GM12892 (cell line): ENCODE results near the gene AIPL1.

ENCODE experiments used
- POLR2AphosphoS5 ChIP-seq: IDR thresholded peaks from 2 replicates; pipeline ENCODE4 v1.6.1; 2011; ENCODE audit warnings: low read depth, low read length, control low read depth
- TAF1 ChIP-seq: IDR thresholded peaks from 2 replicates; pipeline ENCODE4 v1.6.1; 2011; ENCODE audit warnings: low read depth, mild to moderate bottlenecking, control low read depth, low read length, borderline replicate concordance

DNA sequence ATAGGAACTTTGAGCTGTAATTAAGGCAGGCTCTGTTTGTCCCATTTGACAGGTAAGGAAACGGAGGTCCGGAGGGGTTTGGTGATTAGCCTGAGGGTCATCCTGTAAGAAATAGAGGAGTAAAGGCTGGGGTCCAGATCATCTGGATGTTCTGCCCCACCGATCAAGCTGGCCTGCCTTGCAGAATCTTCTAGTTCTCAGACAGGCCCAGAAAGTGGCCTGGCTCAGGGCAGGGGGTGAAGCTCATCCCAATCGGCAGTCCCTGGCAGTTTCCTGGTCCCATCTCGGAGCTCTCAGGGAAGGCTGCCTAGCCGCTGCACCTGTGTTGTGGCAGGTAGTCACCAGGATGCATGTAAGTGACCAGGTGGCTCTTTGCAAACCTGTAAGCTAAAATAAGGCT is 13.6 kb upstream of the AIPL1 start:
- TF ChIP-seq POLR2AphosphoS5 (no peak), TAF1 (no peak)
